IPS-15b (cell line): Measurements from ENCODE around the gene CLEC18C.
"Not testable (repeated sequence)": the region's sequence is repeated elsewhere in the genome, so short reads cannot be mapped to it uniquely, and the experiment has no call there.

Experiments used
- H3K27me3 ChIP-seq: one replicate; pipeline ENCODE4 v1.6.1; 2013; ENCODE audit warnings: low read length; ENCODE audit not compliant: control insufficient read depth, insufficient read depth
- H3K36me3 ChIP-seq: one replicate; pipeline ENCODE4 v1.6.1; 2013; ENCODE audit warnings: low read length; ENCODE audit not compliant: control insufficient read depth, insufficient read depth
- H3K4me1 ChIP-seq: one replicate; pipeline ENCODE4 v1.6.1; 2013; ENCODE audit warnings: mild to moderate bottlenecking, low read length; ENCODE audit not compliant: control insufficient read depth, insufficient read depth
- H3K4me3 ChIP-seq: one replicate; pipeline ENCODE4 v1.5.1; 2013; ENCODE audit warnings: low read depth, low read length
- H3K9ac ChIP-seq: one replicate; pipeline ENCODE4 v1.6.1; 2013; ENCODE audit warnings: low read depth, mild to moderate bottlenecking, low read length
- H3K9me3 ChIP-seq: one replicate; pipeline ENCODE4 v1.6.1; 2013; ENCODE audit warnings: mild to moderate bottlenecking, low read length; ENCODE audit not compliant: control insufficient read depth, insufficient read depth

The CLEC18C gene

DNA sequence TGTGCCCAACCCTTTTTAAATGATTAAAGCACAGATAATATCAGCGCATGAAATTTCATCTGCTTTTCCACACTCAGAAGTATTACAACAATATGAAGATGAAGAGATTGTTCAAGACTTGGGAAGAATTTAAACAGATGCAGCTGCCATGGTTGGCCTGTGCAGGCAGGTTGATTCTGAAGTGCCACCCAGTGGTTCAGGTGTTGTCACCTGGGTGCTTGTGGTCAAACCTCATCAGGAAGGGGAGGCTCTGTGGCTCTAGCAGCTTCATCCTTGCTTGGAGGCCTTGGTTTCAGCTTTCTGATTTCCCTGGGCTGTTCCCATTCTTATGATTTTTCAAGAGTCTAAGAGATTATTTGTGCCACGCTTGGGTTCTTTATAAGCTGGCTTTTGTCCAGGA lies 22.2 kb upstream of the CLEC18C start:
- H3K27me3 ChIP-seq = no peaks in the 10 kb centered on the region
- H3K4me1 ChIP-seq = no peaks in the 10 kb centered on the region
- peaks cover 54% of the 10 kb centered on the region for H3K36me3 ChIP-seq
- H3K9ac ChIP-seq = no peak overlapping the region
- no peak overlapping the region for H3K4me3 ChIP-seq
- no peaks in the 10 kb centered on the region for H3K9me3 ChIP-seq

- Histone ChIP-seq H3K9me3 (no peaks in the 10 kb centered on the region), H3K9ac (no peak overlapping the region), H3K36me3 (peaks cover 61% of the 10 kb centered on the region), H3K4me1 (no peaks in the 10 kb centered on the region), H3K27me3 (no peaks in the 10 kb centered on the region), H3K4me3 (no peak overlapping the region)
Observed at GRCh38 chr16:70151941-70152509, 21.6 kb upstream of the CLEC18C start.

- Histone ChIP-seq H3K27me3 (no peaks in the 10 kb centered on the region), H3K36me3 (peaks cover 68% of the 10 kb centered on the region), H3K9me3 (no peaks in the 10 kb centered on the region), H3K4me3 (no peak overlapping the region), H3K4me1 (no peaks in the 10 kb centered on the region), H3K9ac (no peak overlapping the region)
Observed at GRCh38 chr16:70152578-70153302, 20.8 kb upstream of the CLEC18C start.

- not testable (repeated sequence) for H3K9ac ChIP-seq, H3K4me1 ChIP-seq, H3K4me3 ChIP-seq, H3K9me3 ChIP-seq, H3K27me3 ChIP-seq
- H3K36me3 ChIP-seq = peaks cover 80% of the 10 kb centered on the region
Observed at GRCh38 chr16:70154736-70155135, 18.9 kb upstream of the CLEC18C start.

DNA sequence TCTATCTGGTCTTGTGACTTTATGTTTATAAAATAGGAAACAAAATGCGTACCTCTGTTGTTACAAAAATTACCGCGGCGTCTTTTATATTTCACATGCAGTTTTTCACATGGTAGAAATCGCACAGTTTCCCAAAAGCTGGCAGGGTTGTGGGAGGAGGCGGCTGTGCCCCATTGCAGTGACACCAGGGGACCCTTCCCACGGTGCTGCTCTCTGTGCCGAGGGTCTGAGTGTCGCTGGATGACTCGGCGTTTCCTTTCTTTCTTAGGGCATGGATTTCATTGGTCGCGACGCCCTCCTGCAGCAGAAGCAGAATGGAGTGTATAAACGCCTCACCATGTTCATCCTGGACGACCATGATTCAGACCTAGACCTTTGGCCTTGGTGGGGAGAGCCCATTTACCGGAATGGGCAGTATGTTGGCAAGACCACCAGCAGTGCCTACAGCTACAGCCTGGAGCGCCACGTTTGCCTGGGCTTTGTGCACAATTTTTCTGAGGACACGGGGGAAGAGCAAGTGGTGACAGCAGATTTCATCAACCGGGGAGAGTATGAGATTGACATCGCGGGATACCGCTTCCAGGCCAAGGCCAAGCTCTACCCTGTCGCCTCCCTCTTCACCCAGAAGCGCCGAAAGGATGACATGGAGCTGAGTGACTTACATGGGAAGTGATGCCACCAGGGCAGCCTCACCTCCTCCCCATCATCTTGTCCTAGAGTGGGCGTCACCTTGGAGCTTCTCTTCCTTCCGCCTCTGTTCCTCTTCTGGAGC lies 17.2 kb upstream of the CLEC18C start:
- Histone ChIP-seq H3K36me3 (peaks cover 80% of the 10 kb centered on the region), H3K4me1 (no peaks in the 10 kb centered on the region)

GRCh38 chr16:70157105-70157476 lies 16.5 kb upstream of the CLEC18C start:
- no peak overlapping the region for H3K4me3 ChIP-seq
- H3K9me3 ChIP-seq = no peaks in the 10 kb centered on the region
- no peak overlapping the region for H3K9ac ChIP-seq
- peaks cover 73% of the 10 kb centered on the region for H3K36me3 ChIP-seq
- H3K27me3 ChIP-seq = no peaks in the 10 kb centered on the region
- no peaks in the 10 kb centered on the region for H3K4me1 ChIP-seq

More for the DNA sequence above, 17.2 kb upstream of the CLEC18C start:
- Histone ChIP-seq H3K27me3 (no peaks in the 10 kb centered on the region), H3K9me3 (no peaks in the 10 kb centered on the region), H3K4me3 (no peak overlapping the region), H3K9ac (no peak overlapping the region)

- H3K27me3 ChIP-seq = no peaks in the 10 kb centered on the region
- H3K4me1 ChIP-seq = no peaks in the 10 kb centered on the region
- H3K9me3 ChIP-seq = no peaks in the 10 kb centered on the region
- no peak overlapping the region for H3K4me3 ChIP-seq
- H3K9ac ChIP-seq = no peak overlapping the region
- H3K36me3 ChIP-seq = peaks cover 73% of the 10 kb centered on the region
Observed at GRCh38 chr16:70157477-70158260, 15.9 kb upstream of the CLEC18C start.

GRCh38 chr16:70158261-70158939 lies 15.2 kb upstream of the CLEC18C start:
- Histone ChIP-seq H3K9ac (no peak overlapping the region), H3K4me3 (no peak overlapping the region), H3K27me3 (no peaks in the 10 kb centered on the region), H3K9me3 (no peaks in the 10 kb centered on the region), H3K36me3 (peaks cover 66% of the 10 kb centered on the region), H3K4me1 (no peaks in the 10 kb centered on the region)

DNA sequence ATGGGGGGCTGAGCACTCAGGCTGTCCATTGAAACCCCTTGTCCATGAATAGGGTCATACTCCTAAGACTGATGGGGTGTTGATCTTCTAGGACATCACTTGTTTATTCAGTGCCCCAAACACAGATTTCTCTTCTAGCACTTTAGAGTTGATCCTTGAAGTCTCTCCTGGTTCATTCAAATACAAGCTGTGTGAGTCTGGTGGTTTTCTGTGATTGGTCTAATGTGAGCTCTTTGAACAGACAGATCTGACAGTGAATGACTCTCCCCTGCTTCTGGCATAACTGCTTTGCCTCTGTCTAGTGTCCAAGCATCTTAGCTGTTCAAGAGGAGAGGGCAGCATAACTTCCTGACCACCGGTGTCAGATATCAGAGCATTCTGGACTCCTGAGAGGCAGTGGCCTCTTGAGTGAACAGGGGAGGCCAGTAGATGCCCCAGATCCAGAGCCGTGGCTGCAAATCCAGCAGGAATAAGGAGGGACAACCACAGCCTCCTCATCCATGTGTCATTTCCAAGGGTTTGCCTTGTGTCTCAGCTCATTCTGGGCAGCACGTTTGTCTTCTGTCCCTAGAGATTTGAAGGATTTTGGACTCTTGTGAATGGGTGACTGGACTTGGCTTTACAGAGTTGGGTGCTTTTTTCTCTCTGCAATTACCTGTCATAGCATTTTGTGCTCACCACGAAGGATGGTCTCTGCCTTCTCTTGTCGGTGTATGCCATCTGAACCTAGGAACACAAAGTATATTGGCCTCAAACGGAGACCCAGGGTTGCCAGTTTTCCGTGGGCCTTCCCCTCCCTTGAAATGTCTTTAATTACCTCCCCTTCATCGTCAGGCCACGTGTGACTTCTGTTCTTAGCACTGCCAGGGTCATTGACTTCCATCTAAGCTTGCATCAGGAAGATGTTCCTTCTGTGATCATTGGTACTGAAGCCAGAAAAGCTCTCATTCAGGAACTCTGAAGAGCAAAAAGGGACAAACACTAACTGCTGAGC lies 13.9 kb upstream of the CLEC18C start:
- Histone ChIP-seq H3K27me3 (no peaks in the 10 kb centered on the region), H3K9ac (no peak overlapping the region), H3K9me3 (no peaks in the 10 kb centered on the region), H3K4me3 (no peak overlapping the region), H3K4me1 (no peaks in the 10 kb centered on the region), H3K36me3 (peaks cover 60% of the 10 kb centered on the region)

DNA sequence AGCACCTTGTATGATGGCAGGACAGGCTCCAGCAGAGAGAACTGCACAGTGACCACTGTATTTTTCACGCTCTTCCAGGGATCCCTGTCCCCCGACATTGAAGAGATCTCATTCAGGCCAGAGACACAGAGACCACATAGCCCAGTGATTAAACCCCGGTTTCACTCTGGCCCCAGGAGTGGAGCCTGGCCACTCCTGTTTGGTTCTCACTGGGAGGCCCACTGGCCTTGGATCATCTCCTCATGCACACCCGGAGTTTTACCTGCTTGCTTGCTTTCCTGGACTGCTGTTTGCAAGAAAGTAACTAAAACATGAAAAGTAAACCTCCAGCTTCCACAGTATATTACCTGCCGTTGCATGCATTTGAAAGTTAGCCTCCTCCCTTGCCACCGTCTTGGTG lies 13.2 kb upstream of the CLEC18C start:
- Histone ChIP-seq H3K36me3 (peaks cover 57% of the 10 kb centered on the region), H3K4me1 (no peaks in the 10 kb centered on the region), H3K4me3 (no peak overlapping the region), H3K27me3 (no peaks in the 10 kb centered on the region), H3K9me3 (no peaks in the 10 kb centered on the region), H3K9ac (no peak overlapping the region)
